ENCODE results near the gene KLHL17.
"Not testable (repeated sequence)": the region's sequence is repeated elsewhere in the genome, so short reads cannot be mapped to it uniquely, and the experiment has no call there.

KLHL17 gene

GRCh38 chr1:982765-983436, 22.5 kb downstream of the KLHL17 start:
- no peak for DNase-seq

- peak; percentile 59 for DNase-seq
Observed at GRCh38 chr1:983798-984475, 23.6 kb downstream of the KLHL17 start.

GRCh38 chr1:984476-984814, 24.1 kb downstream of the KLHL17 start:
- no peak for DNase-seq

- no peak for DNase-seq
Observed at GRCh38 chr1:985126-985525, 24.7 kb downstream of the KLHL17 start.

GRCh38 chr1:988061-988460, 27.7 kb downstream of the KLHL17 start:
- DNase-seq = not testable (repeated sequence)

GRCh38 chr1:991275-991674, 30.9 kb downstream of the KLHL17 start:
- not testable (repeated sequence) for DNase-seq

- no peak for DNase-seq
Observed at GRCh38 chr1:991895-992294, 31.5 kb downstream of the KLHL17 start.

GRCh38 chr1:992362-992761, 32.0 kb downstream of the KLHL17 start:
- DNase-seq = peak; percentile 58

- DNase-seq = no peak
Observed at GRCh38 chr1:993379-993995, 33.1 kb downstream of the KLHL17 start.

- not testable (repeated sequence) for DNase-seq
Observed at GRCh38 chr1:994546-994945, 34.2 kb downstream of the KLHL17 start.

GRCh38 chr1:995665-996633, 35.6 kb downstream of the KLHL17 start:
- DNase-seq = no peak

GRCh38 chr1:996851-997712, 36.7 kb downstream of the KLHL17 start:
- DNase-seq = no peak

- no peak for DNase-seq
Observed at GRCh38 chr1:997713-997992, 37.3 kb downstream of the KLHL17 start.

- no peak for DNase-seq
Observed at GRCh38 chr1:997993-998744, 37.8 kb downstream of the KLHL17 start.

- DNase-seq = no peak
Observed at GRCh38 chr1:998745-998994, 38.3 kb downstream of the KLHL17 start.

GRCh38 chr1:998995-999724, 38.8 kb downstream of the KLHL17 start:
- no peak for DNase-seq

- DNase-seq = peak; percentile 56
Observed at GRCh38 chr1:999725-1000356, 39.5 kb downstream of the KLHL17 start, which contains the start of gene HES4. HES4 (minus strand) TSS chr1:1000097; CDS start chr1:999973, 124 bp downstream.

- peak; percentile 60 for DNase-seq
Observed at GRCh38 chr1:1000357-1001056, 40.1 kb downstream of the KLHL17 start.

GRCh38 chr1:1001057-1001783, 40.8 kb downstream of the KLHL17 start:
- DNase-seq = no peak
